ENCODE measurements around the gene THSD4.

GRCh38 chr15:71691458-71692417, 576.5 kb downstream of the THSD4 start:
- TF ChIP-seq, protein P1, sequence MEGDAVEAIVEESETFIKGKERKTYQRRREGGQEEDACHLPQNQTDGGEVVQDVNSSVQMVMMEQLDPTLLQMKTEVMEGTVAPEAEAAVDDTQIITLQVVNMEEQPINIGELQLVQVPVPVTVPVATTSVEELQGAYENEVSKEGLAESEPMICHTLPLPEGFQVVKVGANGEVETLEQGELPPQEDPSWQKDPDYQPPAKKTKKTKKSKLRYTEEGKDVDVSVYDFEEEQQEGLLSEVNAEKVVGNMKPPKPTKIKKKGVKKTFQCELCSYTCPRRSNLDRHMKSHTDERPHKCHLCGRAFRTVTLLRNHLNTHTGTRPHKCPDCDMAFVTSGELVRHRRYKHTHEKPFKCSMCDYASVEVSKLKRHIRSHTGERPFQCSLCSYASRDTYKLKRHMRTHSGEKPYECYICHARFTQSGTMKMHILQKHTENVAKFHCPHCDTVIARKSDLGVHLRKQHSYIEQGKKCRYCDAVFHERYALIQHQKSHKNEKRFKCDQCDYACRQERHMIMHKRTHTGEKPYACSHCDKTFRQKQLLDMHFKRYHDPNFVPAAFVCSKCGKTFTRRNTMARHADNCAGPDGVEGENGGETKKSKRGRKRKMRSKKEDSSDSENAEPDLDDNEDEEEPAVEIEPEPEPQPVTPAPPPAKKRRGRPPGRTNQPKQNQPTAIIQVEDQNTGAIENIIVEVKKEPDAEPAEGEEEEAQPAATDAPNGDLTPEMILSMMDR (IDR thresholded peaks at IDR 0.05; ENCODE audit: low read length): no peak
- TF ChIP-seq EZH2 (IDR thresholded peaks at IDR 0.05; ENCODE audit: borderline replicate concordance, low read length): no peak
